ENCODE data around the gene KRTAP2-3.
"Not testable (repeated sequence)": the region's sequence is repeated elsewhere in the genome, so short reads cannot be mapped to it uniquely, and the experiment has no call there.

DNA sequence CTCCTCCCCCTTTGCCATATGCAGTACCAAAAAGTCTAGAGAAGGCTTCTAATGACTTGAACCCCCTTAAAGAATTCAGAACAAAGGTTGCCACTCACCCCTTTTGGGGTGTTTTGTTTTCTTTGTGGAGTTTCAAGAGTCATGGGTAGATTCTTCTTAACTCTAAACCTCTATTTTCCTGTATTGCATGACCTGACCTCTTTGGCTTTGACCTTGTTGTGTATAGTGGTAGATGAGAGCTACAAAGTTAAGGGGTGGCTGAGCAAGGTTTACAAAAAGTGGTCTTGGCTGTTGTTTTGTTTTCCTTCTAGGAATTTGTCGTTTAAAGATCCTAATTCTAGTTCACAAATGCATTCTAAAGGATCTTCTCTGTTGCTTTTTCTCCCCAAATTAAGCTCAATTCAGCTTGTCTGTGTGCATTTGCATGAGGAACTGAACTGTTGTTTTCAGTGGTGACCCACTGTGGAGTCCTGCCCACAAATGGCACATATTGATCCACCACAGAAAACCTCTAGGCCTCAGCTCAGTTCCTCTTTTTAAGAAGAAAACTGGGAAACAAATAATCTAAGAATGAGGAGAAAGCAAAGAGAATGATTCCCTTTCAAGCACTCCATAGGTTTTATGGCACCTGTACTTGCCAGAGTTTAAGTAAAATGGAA, 48.9 kb upstream of the KRTAP2-3 start:
- TF ChIP-seq POLR2A (IDR thresholded peaks at IDR 0.05; ENCODE audit: low read length); GATA1 (IDR thresholded peaks at IDR 0.05; ENCODE audit: low read depth, low read length): not testable (repeated sequence)
